ES-I3 (cell line): Measurements from ENCODE around the gene ZER1.
A peak's percentile ranks its signal among the peaks of the same experiment; 100 is the strongest.

Source experiments
- H3K36me3 ChIP-seq: 2 replicates; pipeline ENCODE4 v1.6.1; 2013; ENCODE audit warnings: mild to moderate bottlenecking, low read length, control low read depth, moderate library complexity; ENCODE audit not compliant: insufficient read depth
- H3K4me1 ChIP-seq: 2 replicates; pipeline ENCODE4 v1.6.1; 2013; ENCODE audit warnings: mild to moderate bottlenecking, control low read depth, low read length; ENCODE audit not compliant: insufficient read depth
- H3K9ac ChIP-seq: 2 replicates; pipeline ENCODE4 v1.6.1; 2013; ENCODE audit warnings: low read depth, mild to moderate bottlenecking, low read length, moderate library complexity
- H3K9me3 ChIP-seq: 2 replicates; pipeline ENCODE4 v1.6.1; 2013; ENCODE audit warnings: mild to moderate bottlenecking, low read length, moderate library complexity; ENCODE audit not compliant: control insufficient read depth, insufficient read depth

ZER1 gene

DNA sequence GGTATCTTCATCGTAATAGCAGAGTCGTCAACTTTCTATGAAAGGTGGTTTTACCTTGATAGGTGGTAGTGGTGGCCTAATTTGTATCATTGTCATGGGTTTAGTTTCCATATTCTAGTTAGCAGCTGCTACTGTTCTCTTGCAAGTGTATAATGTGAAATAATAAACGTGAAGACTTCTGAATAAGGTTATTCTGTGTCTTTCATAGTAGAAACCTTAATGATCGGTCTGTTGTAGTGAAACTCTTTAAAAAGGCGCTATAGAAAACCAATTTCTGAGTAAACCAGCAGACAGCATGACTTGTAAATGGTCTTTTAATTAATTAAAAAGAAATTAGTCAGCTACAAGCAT lies 81.1 kb downstream of the ZER1 start:
- Histone ChIP-seq H3K9me3 (no peaks in the 10 kb centered on the region), H3K4me1 (peaks cover 8% of the 10 kb centered on the region; the same call in 1 of the 2 replicates), H3K36me3 (peaks cover 30% of the 10 kb centered on the region), H3K9ac (peak overlapping the region; percentile 98)

DNA sequence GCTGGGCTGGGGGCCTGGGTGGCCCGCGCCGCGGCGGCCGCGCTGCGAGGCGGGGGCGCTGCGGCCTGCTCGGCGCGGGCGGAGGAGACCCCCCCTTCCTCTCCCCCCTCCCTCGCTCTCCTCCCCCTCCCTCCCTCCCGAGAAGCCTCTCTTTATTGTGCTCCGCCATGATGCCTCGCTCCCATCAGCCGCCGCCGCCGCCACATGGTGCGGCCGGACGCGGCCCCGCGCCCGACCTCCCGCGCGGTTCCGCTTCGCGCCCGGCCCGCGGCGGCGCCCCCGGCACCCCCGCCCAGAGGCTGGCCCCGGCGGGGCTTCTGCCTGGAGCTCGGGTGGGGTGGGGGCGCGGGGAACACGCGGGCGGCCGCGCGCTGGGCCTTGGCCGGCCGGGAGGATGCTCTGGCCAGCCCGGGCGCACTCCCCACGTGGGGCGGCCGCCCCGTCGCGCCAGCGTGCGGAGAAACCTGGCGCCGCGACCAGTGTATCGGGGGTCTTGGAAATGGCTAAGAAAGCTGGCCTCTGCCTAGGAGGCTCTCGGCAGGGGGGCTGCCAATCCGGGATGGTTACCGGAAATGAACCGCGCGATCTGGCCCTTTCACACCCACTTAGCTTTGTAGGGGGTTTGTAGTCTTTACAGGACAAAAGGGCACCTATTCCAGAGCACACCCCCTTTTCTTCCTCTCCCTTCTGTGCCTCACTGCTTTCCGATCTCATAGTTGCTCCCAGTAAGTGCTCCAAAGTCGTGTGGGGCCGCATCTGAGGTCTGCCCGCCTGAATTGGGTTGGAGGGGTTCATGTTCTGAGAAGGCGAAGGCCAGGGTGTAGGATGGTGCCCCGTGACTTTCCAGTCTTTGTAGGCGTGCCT lies 81.7 kb downstream of the ZER1 start:
- Histone ChIP-seq H3K4me1 (peaks cover 8% of the 10 kb centered on the region; the same call in 1 of the 2 replicates), H3K9ac (peak overlapping the region; percentile 98), H3K36me3 (peaks cover 27% of the 10 kb centered on the region), H3K9me3 (no peaks in the 10 kb centered on the region)

DNA sequence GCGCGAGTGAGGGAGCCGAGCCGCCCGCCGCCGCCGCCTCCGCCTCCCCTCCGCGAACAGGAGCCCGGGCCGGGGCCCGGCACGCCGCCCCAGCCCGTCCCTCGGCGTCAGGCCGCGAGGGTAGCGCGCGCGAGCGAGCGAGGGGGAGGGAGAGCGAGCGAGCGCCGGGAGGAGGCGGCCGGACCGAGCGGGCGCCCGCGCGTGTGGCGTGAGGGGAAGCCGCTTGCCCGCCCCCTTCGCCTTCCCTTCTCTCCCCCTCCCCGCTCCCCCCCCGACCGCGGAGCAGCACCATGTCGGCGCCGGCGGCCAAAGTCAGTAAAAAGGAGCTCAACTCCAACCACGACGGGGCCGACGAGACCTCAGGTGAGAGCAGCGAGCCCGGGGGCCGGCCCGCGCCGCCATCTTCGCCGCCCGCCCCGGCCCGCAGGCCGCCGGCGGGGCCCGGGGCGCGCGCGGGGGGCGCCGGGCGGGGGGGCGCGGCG lies 82.4 kb downstream of the ZER1 start:
- Histone ChIP-seq H3K9ac (peak overlapping the region; percentile 63), H3K4me1 (peaks cover 8% of the 10 kb centered on the region; the same call in 1 of the 2 replicates), H3K9me3 (no peaks in the 10 kb centered on the region), H3K36me3 (peaks cover 25% of the 10 kb centered on the region)

DNA sequence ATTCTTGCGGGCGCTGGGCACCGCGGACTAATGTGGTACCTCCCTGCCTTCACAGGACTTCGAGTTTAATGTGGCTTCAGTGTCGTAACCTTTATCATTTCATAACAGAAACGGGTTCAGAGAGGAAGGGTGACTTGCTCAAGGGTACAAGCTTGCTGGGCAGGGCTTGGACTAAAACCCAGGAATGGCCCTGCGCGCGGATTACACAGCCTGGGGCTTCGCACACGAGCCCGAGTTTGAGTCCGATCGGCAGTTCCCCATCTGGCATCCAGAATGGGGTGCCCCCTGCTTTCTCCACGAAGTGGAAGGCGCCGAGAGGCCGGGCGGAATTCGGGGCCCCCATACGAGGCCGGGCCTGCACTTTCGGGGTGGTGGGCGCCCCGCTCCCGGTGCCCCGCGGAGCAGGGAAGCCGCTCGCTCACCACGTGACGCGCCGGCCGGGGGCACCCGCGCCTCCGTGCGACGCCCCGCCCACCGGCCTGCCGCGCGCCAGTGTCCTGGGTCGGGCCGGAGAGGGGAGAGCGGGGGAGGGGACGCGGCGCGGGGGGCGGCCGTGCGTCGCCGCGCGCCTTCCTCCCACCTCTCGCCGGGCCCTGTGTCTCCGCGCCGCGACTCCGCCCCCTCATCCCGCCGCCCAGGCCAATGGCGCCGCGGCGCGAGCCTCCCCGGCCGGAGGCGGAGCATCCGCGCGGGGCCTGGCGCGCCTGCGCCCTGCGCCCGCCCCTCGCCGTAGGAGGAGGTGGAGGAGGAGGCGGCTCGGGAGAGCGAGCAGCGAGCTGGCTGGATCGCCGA lies 83.0 kb downstream of the ZER1 start, which contains the start of gene SET:
SET (plus strand) TSS at position 722 of the 792 bp plus-strand sequence. CDS start 361 bp downstream, outside the sequence.
- Histone ChIP-seq H3K9ac (peak within 1 kb of the TSS; percentile 98), H3K36me3 (peaks cover 18% of the 10 kb centered on the region), H3K4me1 (peaks cover 8% of the 10 kb centered on the region; the same call in 1 of the 2 replicates), H3K9me3 (no peaks in the 10 kb centered on the region)

DNA sequence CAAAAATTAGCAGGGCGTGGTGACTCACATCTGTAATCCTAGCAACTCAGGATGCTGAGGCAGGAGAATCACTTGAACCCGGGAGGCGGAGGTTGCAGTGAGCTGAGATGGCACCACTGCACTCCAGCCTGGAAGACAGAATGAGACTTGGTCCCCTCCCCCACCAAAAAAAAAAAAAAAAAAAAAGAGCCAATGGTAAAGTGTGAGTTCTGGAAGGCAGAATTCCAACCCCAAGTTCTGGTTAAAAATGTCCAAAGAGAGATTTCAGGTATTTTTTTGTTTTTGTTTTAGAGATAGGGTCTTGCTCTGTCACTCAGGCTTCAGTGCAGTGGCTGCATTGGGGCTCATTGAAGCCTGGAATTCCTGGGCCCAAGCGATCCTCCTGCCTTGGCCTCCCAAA lies 84.3 kb downstream of the ZER1 start:
- Histone ChIP-seq H3K9me3 (no peaks in the 10 kb centered on the region), H3K36me3 (peaks cover 8% of the 10 kb centered on the region), H3K4me1 (peaks cover 8% of the 10 kb centered on the region; the same call in 1 of the 2 replicates), H3K9ac (no peak overlapping the region)

DNA sequence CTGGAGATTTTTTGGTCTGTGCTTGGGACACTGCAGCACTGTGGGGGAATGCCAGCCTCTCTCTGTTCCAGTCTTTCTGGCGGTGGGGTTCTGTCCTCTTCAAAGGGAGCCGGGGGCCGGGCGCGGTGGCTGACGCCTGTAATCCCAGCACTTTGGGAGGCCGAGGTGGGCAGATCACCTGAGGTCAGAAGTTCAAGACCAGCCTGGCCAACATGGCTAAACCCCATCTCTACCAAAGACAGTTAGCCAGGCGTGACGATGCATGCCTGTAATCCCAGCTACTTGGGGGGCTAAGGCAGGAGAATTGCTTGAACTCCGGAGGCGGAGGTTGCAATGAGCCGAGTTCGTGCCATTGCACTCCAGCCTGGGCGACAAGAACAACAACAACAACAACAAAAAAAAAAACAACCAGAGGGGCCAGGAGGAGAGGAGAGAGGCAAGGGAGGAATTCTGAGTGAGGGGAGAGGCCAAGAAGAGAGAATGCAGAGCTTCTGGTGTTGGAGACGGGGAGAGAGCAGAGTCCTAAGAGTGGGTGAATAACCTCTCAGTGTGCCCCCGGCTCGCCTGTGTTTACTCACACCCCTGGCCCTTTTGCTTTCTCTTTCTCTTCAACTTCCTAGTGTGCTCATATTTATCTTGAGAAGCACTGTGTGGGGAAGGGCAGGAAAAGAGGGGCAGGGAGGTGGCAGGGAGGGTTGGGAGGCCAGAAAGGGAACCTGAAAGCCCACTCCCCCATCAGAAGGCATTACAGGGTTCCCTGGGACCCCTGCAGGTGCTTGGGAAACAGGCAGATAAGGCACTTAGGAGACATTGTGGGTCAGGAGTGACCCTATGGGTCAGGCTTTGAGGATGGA lies 85.9 kb downstream of the ZER1 start:
- H3K36me3 ChIP-seq, result no peaks in the 10 kb centered on the region; the same call in 1 of the 2 replicates
- H3K9me3 ChIP-seq, result no peaks in the 10 kb centered on the region
- H3K9ac ChIP-seq, result peak overlapping the region; percentile 17; the same call in 1 of the 2 replicates
- H3K4me1 ChIP-seq, result peaks cover 4% of the 10 kb centered on the region; the same call in 1 of the 2 replicates

DNA sequence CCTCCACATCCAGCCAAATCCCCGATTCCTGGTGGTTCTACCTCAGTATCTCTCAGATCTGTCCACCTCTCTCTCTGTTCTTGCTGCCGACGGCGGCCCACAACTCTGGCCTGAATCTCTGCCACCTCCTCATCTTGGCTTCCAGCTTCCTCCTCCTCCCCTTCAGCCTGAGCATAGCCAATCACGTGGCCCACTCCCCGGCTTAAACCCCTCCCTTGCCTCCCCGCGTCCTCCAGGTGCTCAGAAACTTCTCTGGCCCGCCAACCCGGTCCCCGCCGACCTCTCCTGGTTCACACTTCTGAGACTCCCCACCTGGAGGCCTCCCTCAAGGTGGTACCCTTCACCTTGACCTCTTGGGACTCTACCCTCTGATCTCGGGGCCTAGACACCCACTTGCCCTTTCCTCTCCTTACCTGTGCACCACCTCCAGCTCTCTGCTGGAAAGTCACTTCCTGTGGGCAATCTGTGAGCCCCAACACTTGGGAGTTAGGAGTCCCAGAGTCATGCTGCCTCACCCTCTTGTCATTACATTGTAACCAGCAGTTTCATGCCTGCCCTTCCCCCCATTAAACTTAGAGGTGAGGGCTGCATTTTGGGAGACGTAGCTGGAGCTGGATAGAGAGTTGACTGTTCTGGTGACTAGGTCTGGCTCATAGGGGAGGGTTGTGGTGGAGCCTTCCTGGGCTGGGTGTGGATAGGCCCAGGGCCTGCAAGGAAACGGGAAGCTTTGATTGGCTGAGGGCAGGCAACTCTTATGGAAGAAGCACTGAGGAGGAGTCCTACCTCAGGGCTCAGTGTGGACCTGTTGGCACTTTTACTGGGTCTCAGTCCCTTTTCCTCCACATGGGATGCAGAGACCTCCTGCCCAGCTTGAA lies 87.2 kb downstream of the ZER1 start:
- Histone ChIP-seq H3K36me3 (no peaks in the 10 kb centered on the region; the same call in 1 of the 2 replicates), H3K4me1 (peaks cover 4% of the 10 kb centered on the region; the same call in 1 of the 2 replicates), H3K9me3 (no peaks in the 10 kb centered on the region), H3K9ac (peak overlapping the region; percentile 67)

DNA sequence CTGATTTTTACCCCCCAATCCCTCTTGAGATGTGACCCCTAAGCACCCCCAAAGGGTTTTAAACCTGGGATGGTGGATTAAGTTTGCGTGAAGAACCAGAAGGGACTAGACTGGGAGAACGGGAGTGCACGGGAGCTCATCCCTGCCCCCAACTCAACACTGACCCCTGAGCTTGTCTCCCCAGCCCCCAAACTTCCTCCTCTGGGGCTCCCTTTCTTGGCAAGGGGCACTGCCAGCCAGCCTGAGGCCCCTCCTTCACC lies 87.7 kb downstream of the ZER1 start:
- H3K4me1 ChIP-seq, result peaks cover 4% of the 10 kb centered on the region; the same call in 1 of the 2 replicates
- H3K9me3 ChIP-seq, result no peaks in the 10 kb centered on the region
- no peaks in the 10 kb centered on the region; the same call in 1 of the 2 replicates for H3K36me3 ChIP-seq
- peak overlapping the region; percentile 67 for H3K9ac ChIP-seq

DNA sequence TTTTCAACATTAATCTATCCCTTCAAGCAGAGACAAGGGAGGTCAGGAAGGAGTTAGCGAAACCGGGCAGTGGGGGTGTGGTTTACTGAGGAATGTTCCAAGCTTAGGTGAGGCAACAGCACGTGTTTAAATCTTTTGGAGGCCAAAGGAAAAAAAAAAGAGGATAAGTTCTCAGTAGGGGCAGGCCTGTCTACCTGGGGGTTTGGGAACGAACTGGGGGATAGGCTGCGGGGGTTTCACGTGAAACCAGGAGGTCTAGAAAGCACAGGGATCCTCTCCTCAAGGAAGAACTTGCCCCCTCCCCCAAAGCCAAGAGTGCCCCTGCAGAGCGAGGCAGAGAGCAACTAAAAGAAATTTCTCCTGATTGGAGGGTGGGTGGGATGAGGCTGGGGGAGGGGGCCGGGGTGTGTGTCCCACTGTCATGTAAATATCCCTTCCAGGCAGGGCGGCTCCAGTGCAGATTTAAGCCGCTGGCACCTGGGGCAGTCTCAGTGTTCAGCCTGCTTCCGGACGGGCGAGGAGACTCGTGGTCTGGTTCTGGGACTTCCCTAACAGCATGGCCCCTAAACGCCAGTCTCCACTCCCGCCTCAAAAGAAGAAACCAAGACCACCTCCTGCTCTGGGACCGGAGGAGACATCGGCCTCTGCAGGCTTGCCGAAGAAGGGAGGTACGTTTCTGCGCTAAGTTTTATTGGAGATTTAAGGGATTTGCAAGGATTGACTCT lies 88.2 kb downstream of the ZER1 start:
- H3K36me3 ChIP-seq, result no peaks in the 10 kb centered on the region; the same call in 1 of the 2 replicates
- peaks cover 4% of the 10 kb centered on the region; the same call in 1 of the 2 replicates for H3K4me1 ChIP-seq
- H3K9ac ChIP-seq, result peak overlapping the region; percentile 67
- H3K9me3 ChIP-seq, result no peaks in the 10 kb centered on the region
